ENCODE data around the gene CEACAM19.

DNA sequence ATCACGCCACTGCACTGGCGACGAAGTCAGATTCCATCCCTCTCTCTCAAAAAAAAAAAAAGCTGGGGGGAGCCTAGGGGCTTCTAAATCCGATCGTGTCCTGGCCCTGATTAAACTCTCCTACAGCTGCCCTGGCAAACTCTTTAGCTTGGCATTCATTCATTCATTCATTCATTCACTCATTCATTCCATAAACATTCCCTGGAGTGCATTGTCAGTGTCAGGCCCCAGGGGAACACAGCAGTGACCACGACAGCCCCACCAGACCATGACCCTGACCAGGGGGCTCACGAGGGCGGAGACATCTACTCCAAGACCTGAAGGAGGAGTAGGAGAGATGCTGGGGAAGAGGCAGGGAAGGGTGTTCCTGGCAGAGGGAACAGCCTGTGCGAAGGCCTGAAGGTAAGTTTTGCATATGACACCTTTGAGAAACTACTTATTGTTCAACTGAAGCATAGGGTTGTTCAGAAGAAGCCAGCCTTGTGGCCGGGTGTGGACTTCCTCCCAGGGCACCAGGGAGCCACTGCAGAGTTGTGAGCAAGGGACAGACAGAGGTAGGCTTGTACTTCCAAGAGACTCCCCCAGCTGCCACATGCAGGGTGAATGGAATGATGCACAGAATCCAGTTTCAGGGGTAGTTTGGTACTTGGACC lies 52.1 kb downstream of the CEACAM19 start:
- no peak for TF ChIP-seq GATA3 (IDR thresholded peaks at IDR 0.05; ENCODE audit: low read depth, low read length)
- TF ChIP-seq GATA2 (IDR thresholded peaks at IDR 0.05; ENCODE audit: low read depth, low read length), result no peak

All from SH-SY5Y (cell line).